B cell (primary cell): Measurements from ENCODE around the gene NAPEPLD. TPM values are rescaled to one million over a fixed set of nuclear protein-coding genes. Genes with fewer than 3 reads are reported as not detected.

ENCODE experiments used
- ATAC-seq: fragments of 200-7000 bp; cut with Tn5 transposase; one replicate; pipeline ENCODE4 v1.10.0; 2021; ENCODE audit warnings: low read depth, mild to moderate bottlenecking, moderate number of reproducible peaks, moderate library complexity
- CTCF ChIA-PET: fragments of 350-600 bp; sonication (Branson Sonifier 250); formaldehyde crosslinking; loops from one replicate; lab custom pipeline; 2021; ENCODE audit warnings: antibody characterized with exemption, inconsistent platforms; lab: Charles Lee
- POLR2A ChIA-PET: fragments of 350-600 bp; sonication (Branson Sonifier 250); formaldehyde crosslinking; loops from one replicate; lab custom pipeline; 2021; ENCODE audit warnings: antibody characterized with exemption; lab: Charles Lee
- DNase-seq: peaks from one replicate; pipeline ENCODE4 v3.0.0; 2013
- H2AFZ ChIP-seq: 2 replicates; pipeline ENCODE4 v1.6.1; 2012; ENCODE audit warnings: mild to moderate bottlenecking, low read depth, low read length; ENCODE audit not compliant: insufficient read depth, poor library complexity, severe bottlenecking
- H3K27ac ChIP-seq, 2 donors: 1 replicate in 1 of 2; 2 replicates in 1 of 2; pipeline ENCODE4 v1.5.1; 2012 to 2013; ENCODE audit warnings: low read length in 2 of 2, mild to moderate bottlenecking in 2 of 2, moderate library complexity in 1 of 2
- H3K27me3 ChIP-seq, 4 experiments: fragments of 200-600 bp in 1 of 4; sonication (generic) in 1 of 4; replicated peaks in 1 of 4; 1 replicate in 2 of 4; 2 replicates in 2 of 4; pipeline versions ENCODE4 v1.6.1 to v1.7.0; 2013 to 2016; ENCODE audit warnings: low read length in 3 of 4, mild to moderate bottlenecking in 2 of 4, mixed read lengths in 1 of 4, moderate library complexity in 1 of 4; ENCODE audit not compliant: insufficient read depth in 4 of 4, control insufficient read depth in 3 of 4; ENCODE audit errors: control extremely low read depth in 1 of 4
- H3K36me3 ChIP-seq, 2 experiments: replicated peaks in 1 of 2; 1 replicate in 1 of 2; 2 replicates in 1 of 2; pipeline versions ENCODE4 v1.6.1 to v1.7.1; 2013; ENCODE audit warnings: low read length in 1 of 2; ENCODE audit not compliant: insufficient read depth in 2 of 2, control insufficient read depth in 1 of 2; ENCODE audit errors: control extremely low read depth in 1 of 2, extremely low read depth in 1 of 2
- H3K4me1 ChIP-seq, 2 donors: fragments of 200-600 bp in 1 of 2; sonication (generic) in 1 of 2; 1 replicate in 1 of 2; 2 replicates in 1 of 2; pipeline versions ENCODE4 v1.5.1 to v1.6.1; 2013 to 2017; ENCODE audit warnings: low read length in 2 of 2; ENCODE audit not compliant: control insufficient read depth in 2 of 2, insufficient read depth in 2 of 2
- H3K4me2 ChIP-seq: replicated peaks from 2 replicates; pipeline ENCODE3; 2012; ENCODE audit warnings: mild to moderate bottlenecking, low read depth, low read length; ENCODE audit not compliant: poor library complexity, severe bottlenecking
- H3K4me3 ChIP-seq, 5 experiments: fragments of 200-600 bp in 1 of 5; sonication (generic) in 1 of 5; 1 replicate in 3 of 5; 2 replicates in 2 of 5; pipeline versions ENCODE4 v1.5.1 to v1.7.0; 2011 to 2016; ENCODE audit warnings: low read length in 4 of 5, mild to moderate bottlenecking in 4 of 5, low read depth in 2 of 5, control low read depth in 1 of 5, moderate library complexity in 1 of 5; ENCODE audit not compliant: insufficient read depth in 1 of 5; ENCODE audit errors: control extremely low read depth in 1 of 5, extremely low read depth in 1 of 5
- H3K79me2 ChIP-seq: fragments of 200-600 bp; sonication (generic); one replicate; pipeline ENCODE4 v1.6.0; 2016; ENCODE audit warnings: low read length; ENCODE audit not compliant: control insufficient read depth, insufficient read depth
- H3K9ac ChIP-seq: fragments of 200-600 bp; sonication (generic); 2 replicates; pipeline ENCODE4 v1.6.1; 2017; ENCODE audit warnings: mild to moderate bottlenecking, low read length, moderate library complexity
- H3K9me3 ChIP-seq, 3 donors: one replicate each; pipeline versions ENCODE4 v1.6.1 to v1.7.1; 2013; ENCODE audit warnings: low read length in 2 of 3; ENCODE audit not compliant: control insufficient read depth in 2 of 3, insufficient read depth in 1 of 3; ENCODE audit errors: control extremely low read depth in 1 of 3
- H4K20me1 ChIP-seq: 2 replicates; pipeline ENCODE4 v1.6.0; 2012; ENCODE audit warnings: mild to moderate bottlenecking, low read length; ENCODE audit not compliant: insufficient read depth, control insufficient read depth, poor library complexity, severe bottlenecking
- H3K27ac Mint-ChIP-seq: one replicate; pipeline ENCODE4 v1.8.0; 2021; ENCODE audit warnings: mixed read lengths
- H3K27me3 Mint-ChIP-seq: one replicate; pipeline ENCODE4 v1.8.0; 2021; ENCODE audit warnings: mixed read lengths
- H3K4me1 Mint-ChIP-seq: one replicate; pipeline ENCODE4 v1.8.0; 2021; ENCODE audit warnings: mixed read lengths
- H3K4me3 Mint-ChIP-seq: one replicate; pipeline ENCODE4 v1.8.0; 2021; ENCODE audit warnings: mixed read lengths
- H3K9me3 Mint-ChIP-seq: one replicate; pipeline ENCODE4 v1.8.0; 2022; ENCODE audit warnings: mixed read lengths; ENCODE audit not compliant: insufficient read depth
- EZH2 ChIP-seq: IDR thresholded peaks from 2 replicates; pipeline ENCODE4 v1.6.1; 2012; ENCODE audit warnings: borderline replicate concordance, low read depth, mild to moderate bottlenecking, moderate library complexity, low read length; ENCODE audit not compliant: insufficient read depth, poor library complexity, severe bottlenecking
- WGBS: methylation state at CpG from one replicate; pipeline ENCODE4 v1.1.5; 2013; ENCODE audit warnings: missing lambda C conversion rate; ENCODE audit not compliant: insufficient coverage; 5-methylcytosine and 5-hydroxymethylcytosine counted together
- intact Hi-C: fragments of 100-400 bp; cut with micrococcal nuclease; formaldehyde crosslinking; loops from one replicate; pipeline ENCODE4 v1.10.0; 2022
- polyA plus RNA-seq: library from polyadenylated mRNA; depleted of rRNA; stranded (reverse); fragments of >200 nt; gene quantifications from 2 replicates; pipeline ENCODE4 v1.2.3, GENCODE V29; 2012
- total RNA-seq, 2 donors: library from RNA; stranded (reverse); fragments of 120-200 nt in 1 of 2; gene quantifications; 1 replicate in 1 of 2; 2 replicates in 1 of 2; pipeline versions ENCODE4 v1.2.3 to v1.2.4, GENCODE V29; 2013 to 2022
- TF ChIP-seq, protein P1 (sequence below): fragments of 200-600 bp; IDR thresholded peaks from one replicate; pipeline ENCODE4 v1.8.0; 2022; ENCODE audit warnings: antibody characterized with exemption, mild to moderate bottlenecking

NAPEPLD gene
- total and polyA plus RNA-seq, 2 donors (not counting 1 experiment from before 2014, with no cell fraction given), result 3.8 to 20.7 TPM

DNA sequence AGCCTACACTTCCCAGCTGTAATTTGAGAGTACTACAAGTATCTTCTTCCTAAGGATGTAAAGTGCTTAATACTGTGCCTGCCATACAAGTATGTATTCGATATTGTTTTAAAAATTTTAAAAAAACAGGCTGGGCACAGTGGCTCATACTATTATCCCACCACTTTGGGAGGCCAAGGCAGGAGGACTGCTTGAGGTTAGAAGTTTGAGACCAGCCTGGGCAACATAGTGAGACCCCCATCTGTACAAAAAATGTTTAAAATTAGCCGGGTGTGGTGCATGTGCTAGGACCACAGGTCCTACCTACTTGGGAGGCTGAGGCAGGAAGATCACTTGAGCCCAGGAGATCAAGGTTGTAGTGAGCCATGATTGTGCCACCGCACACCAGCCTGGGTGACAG lies 65.7 kb downstream of the NAPEPLD start:
- Histone ChIP-seq H3K9me3 (no peaks in the 10 kb centered on the region), H2AFZ (no peak overlapping the region), H3K36me3 (peaks cover 19 to 22% of the 10 kb centered on the region in 2 experiments), H3K9ac (no peak overlapping the region), H3K4me1 (peaks cover 0 to under 1% of the 10 kb centered on the region in 2 donors), H4K20me1 (no peaks in the 10 kb centered on the region), H3K4me2 (no peak overlapping the region), H3K79me2 (peaks cover 23% of the 10 kb centered on the region), H3K27me3 (no peaks in the 10 kb centered on the region), H3K4me3 (no peak overlapping the region), H3K27ac (no peak overlapping the region)
- no peak for TF ChIP-seq EZH2
- TF ChIP-seq, protein P1, sequence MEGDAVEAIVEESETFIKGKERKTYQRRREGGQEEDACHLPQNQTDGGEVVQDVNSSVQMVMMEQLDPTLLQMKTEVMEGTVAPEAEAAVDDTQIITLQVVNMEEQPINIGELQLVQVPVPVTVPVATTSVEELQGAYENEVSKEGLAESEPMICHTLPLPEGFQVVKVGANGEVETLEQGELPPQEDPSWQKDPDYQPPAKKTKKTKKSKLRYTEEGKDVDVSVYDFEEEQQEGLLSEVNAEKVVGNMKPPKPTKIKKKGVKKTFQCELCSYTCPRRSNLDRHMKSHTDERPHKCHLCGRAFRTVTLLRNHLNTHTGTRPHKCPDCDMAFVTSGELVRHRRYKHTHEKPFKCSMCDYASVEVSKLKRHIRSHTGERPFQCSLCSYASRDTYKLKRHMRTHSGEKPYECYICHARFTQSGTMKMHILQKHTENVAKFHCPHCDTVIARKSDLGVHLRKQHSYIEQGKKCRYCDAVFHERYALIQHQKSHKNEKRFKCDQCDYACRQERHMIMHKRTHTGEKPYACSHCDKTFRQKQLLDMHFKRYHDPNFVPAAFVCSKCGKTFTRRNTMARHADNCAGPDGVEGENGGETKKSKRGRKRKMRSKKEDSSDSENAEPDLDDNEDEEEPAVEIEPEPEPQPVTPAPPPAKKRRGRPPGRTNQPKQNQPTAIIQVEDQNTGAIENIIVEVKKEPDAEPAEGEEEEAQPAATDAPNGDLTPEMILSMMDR, result no peak
- H3K9me3 Mint-ChIP-seq, result no peaks in the 10 kb centered on the region
- 100% methylated on average over 1 of the region's 3 CpGs for WGBS
- H3K27ac Mint-ChIP-seq, result no peak overlapping the region
- H3K4me1 Mint-ChIP-seq, result peaks cover 3% of the 10 kb centered on the region
- ChIA-PET POLR2A (no interaction called here), CTCF (no interaction called here)
- H3K27me3 Mint-ChIP-seq, result no peaks in the 10 kb centered on the region
- intact Hi-C loops, result no loop called here
- ATAC-seq (no peak), DNase-seq (no peak)
- H3K4me3 Mint-ChIP-seq, result no peak overlapping the region

DNA sequence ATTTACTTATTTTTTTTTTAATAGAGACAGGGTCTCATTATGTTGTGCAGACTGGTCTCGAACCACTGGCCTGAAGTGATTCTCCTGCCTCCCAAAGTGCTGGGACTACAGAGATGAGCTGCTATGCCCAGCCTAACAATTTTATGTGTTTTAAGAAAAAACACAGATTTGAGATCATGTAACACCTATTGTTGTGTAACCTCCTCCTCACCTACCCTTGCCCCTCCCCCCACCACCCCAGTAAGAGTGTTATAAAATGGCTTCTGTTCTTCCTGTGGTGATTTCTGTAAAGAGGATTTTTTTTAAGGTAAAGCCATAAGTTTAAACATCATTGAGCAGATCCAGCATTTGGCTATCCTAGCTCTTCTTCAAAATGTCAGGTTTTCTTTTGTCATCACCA lies 66.4 kb downstream of the NAPEPLD start:
- Histone ChIP-seq H3K27me3 (no peaks in the 10 kb centered on the region), H2AFZ (no peak overlapping the region), H3K4me3 (no peak overlapping the region), H3K4me1 (peaks cover 0 to 5% of the 10 kb centered on the region in 2 donors), H4K20me1 (no peaks in the 10 kb centered on the region), H3K9ac (no peak overlapping the region), H3K27ac (no peak overlapping the region), H3K79me2 (peaks cover 29% of the 10 kb centered on the region), H3K9me3 (no peaks in the 10 kb centered on the region), H3K4me2 (no peak overlapping the region), H3K36me3 (peaks cover 19 to 22% of the 10 kb centered on the region in 2 experiments)
- H3K4me3 Mint-ChIP-seq, result no peak overlapping the region
- TF ChIP-seq, protein P1, result no peak
- no peak for TF ChIP-seq EZH2
- H3K27me3 Mint-ChIP-seq, result no peaks in the 10 kb centered on the region
- intact Hi-C loops, result no loop called here
- H3K9me3 Mint-ChIP-seq, result no peaks in the 10 kb centered on the region
- H3K4me1 Mint-ChIP-seq, result peaks cover 10% of the 10 kb centered on the region
- POLR2A ChIA-PET, result no interaction called here
- DNase-seq, result no peak
- H3K27ac Mint-ChIP-seq, result no peak overlapping the region
- no CpG with 5 or more reads among the region's 1 CpG for whole genome bisulfite sequencing
- no peak for ATAC-seq
- CTCF ChIA-PET, result no interaction called here
